ENCODE results near the gene SLC4A1AP.
"Not testable (repeated sequence)": the region's sequence is repeated elsewhere in the genome, so short reads cannot be mapped to it uniquely, and the experiment has no call there.

The SLC4A1AP gene

GRCh38 chr2:27628767-27629709, 34.7 kb upstream of the SLC4A1AP start, which contains the start of the genes CCDC121 and GPN1:
CCDC121 (minus strand) TSS chr2:27629012; CDS start chr2:27627799, 1,213 bp downstream.
GPN1 (plus strand) TSS chr2:27629050; CDS start chr2:27629059, 9 bp downstream.
- H3K4me1 ChIP-seq (ENCODE audit: insufficient read depth, poor library complexity, severe bottlenecking), result peaks cover 18% of the 10 kb centered on the region
- DNase-seq (ENCODE audit: low spot score) (peak; percentile 92), ATAC-seq (ENCODE audit: low read depth) (peak; percentile 85)
- peak within 1 kb of the TSS; percentile 95 for H3K27ac ChIP-seq (ENCODE audit: poor library complexity, severe bottlenecking)
- TF ChIP-seq CTCF (IDR thresholded peaks at IDR 0.05; ENCODE audit: poor library complexity, severe bottlenecking), result no peak
- H3K9me3 ChIP-seq (ENCODE audit: severe bottlenecking), result no peaks in the 10 kb centered on the region
- H3K36me3 ChIP-seq (ENCODE audit: low read depth), result peaks cover 36% of the 10 kb centered on the region
- H3K4me3 ChIP-seq (ENCODE audit: severe bottlenecking), result peak within 1 kb of the TSS; percentile 83
- H3K27me3 ChIP-seq (ENCODE audit: insufficient read depth, poor library complexity, severe bottlenecking), result no peaks in the 10 kb centered on the region

GRCh38 chr2:27630257-27630656, 33.4 kb upstream of the SLC4A1AP start:
- not testable (repeated sequence) for H3K4me3 ChIP-seq (ENCODE audit: severe bottlenecking); H3K27ac ChIP-seq (ENCODE audit: poor library complexity, severe bottlenecking); H3K27me3 ChIP-seq (ENCODE audit: insufficient read depth, poor library complexity, severe bottlenecking); ATAC-seq (ENCODE audit: low read depth); H3K9me3 ChIP-seq (ENCODE audit: severe bottlenecking); DNase-seq (ENCODE audit: low spot score)
- Histone ChIP-seq H3K4me1 (ENCODE audit: insufficient read depth, poor library complexity, severe bottlenecking) (peaks cover 18% of the 10 kb centered on the region), H3K36me3 (ENCODE audit: low read depth) (peaks cover 47% of the 10 kb centered on the region)

GRCh38 chr2:27634291-27634690, 29.4 kb upstream of the SLC4A1AP start:
- ATAC-seq (ENCODE audit: low read depth) (no peak), DNase-seq (ENCODE audit: low spot score) (no peak)
- no peak overlapping the region for H3K27ac ChIP-seq (ENCODE audit: poor library complexity, severe bottlenecking)
- H3K4me1 ChIP-seq (ENCODE audit: insufficient read depth, poor library complexity, severe bottlenecking), result peaks cover 16% of the 10 kb centered on the region
- no peaks in the 10 kb centered on the region for H3K9me3 ChIP-seq (ENCODE audit: severe bottlenecking)
- no peak overlapping the region for H3K4me3 ChIP-seq (ENCODE audit: severe bottlenecking)
- no peak for TF ChIP-seq CTCF (IDR thresholded peaks at IDR 0.05; ENCODE audit: poor library complexity, severe bottlenecking)
- no peaks in the 10 kb centered on the region for H3K27me3 ChIP-seq (ENCODE audit: insufficient read depth, poor library complexity, severe bottlenecking)
- H3K36me3 ChIP-seq (ENCODE audit: low read depth), result peaks cover 87% of the 10 kb centered on the region

GRCh38 chr2:27636766-27637165, 26.9 kb upstream of the SLC4A1AP start:
- Histone ChIP-seq H3K4me1 (ENCODE audit: insufficient read depth, poor library complexity, severe bottlenecking) (peaks cover 16% of the 10 kb centered on the region), H3K27ac (ENCODE audit: poor library complexity, severe bottlenecking) (peak overlapping the region; percentile 60), H3K9me3 (ENCODE audit: severe bottlenecking) (no peaks in the 10 kb centered on the region), H3K27me3 (ENCODE audit: insufficient read depth, poor library complexity, severe bottlenecking) (no peaks in the 10 kb centered on the region), H3K4me3 (ENCODE audit: severe bottlenecking) (no peak overlapping the region), H3K36me3 (ENCODE audit: low read depth) (peaks cover 96% of the 10 kb centered on the region)
- no peak for TF ChIP-seq CTCF (IDR thresholded peaks at IDR 0.05; ENCODE audit: poor library complexity, severe bottlenecking)
- DNase-seq (ENCODE audit: low spot score), result no peak
- ATAC-seq (ENCODE audit: low read depth), result no peak

- ATAC-seq (ENCODE audit: low read depth), result peak; percentile 93
- Histone ChIP-seq H3K4me1 (ENCODE audit: insufficient read depth, poor library complexity, severe bottlenecking) (peaks cover 16% of the 10 kb centered on the region), H3K27me3 (ENCODE audit: insufficient read depth, poor library complexity, severe bottlenecking) (no peaks in the 10 kb centered on the region), H3K36me3 (ENCODE audit: low read depth) (peaks cover 95% of the 10 kb centered on the region), H3K27ac (ENCODE audit: poor library complexity, severe bottlenecking) (peak overlapping the region; percentile 60), H3K9me3 (ENCODE audit: severe bottlenecking) (no peaks in the 10 kb centered on the region), H3K4me3 (ENCODE audit: severe bottlenecking) (no peak overlapping the region)
- no peak for TF ChIP-seq CTCF (IDR thresholded peaks at IDR 0.05; ENCODE audit: poor library complexity, severe bottlenecking)
- DNase-seq (ENCODE audit: low spot score), result no peak
Observed at GRCh38 chr2:27638037-27638637, 25.6 kb upstream of the SLC4A1AP start.
